ENCODE data around the gene UPK2. TPM values are rescaled to one million over a fixed set of nuclear protein-coding genes. Genes with fewer than 3 reads are reported as not detected.
A peak's percentile ranks its signal among the peaks of the same experiment; 100 is the strongest.
"Not testable (repeated sequence)": the region's sequence is repeated elsewhere in the genome, so short reads cannot be mapped to it uniquely, and the experiment has no call there.

The UPK2 gene
- total RNA-seq, 2 donors from 2014 or later: not detected

- H3K4me1 Mint-ChIP-seq: peaks cover 25% of the 10 kb centered on the region
These were observed 17.4 kb upstream of the UPK2 start for GRCh38 chr11:118938491-118939403.

GRCh38 chr11:118939404-118939915 is 16.6 kb upstream of the UPK2 start:
- Mint-ChIP-seq H3K27ac (no peak overlapping the region), H3K36me3 (ENCODE audit: low read depth) (no peaks in the 10 kb centered on the region), H3K4me3 (peak overlapping the region; percentile 65)

More at GRCh38 chr11:118938491-118939403, 17.4 kb upstream of the UPK2 start:
- H3K9me3 ChIP-seq (ENCODE audit: control insufficient read depth, low read length, poor library complexity, severe bottlenecking): no peaks in the 10 kb centered on the region
- Mint-ChIP-seq H3K27me3 (no peaks in the 10 kb centered on the region), H3K4me3 (peak overlapping the region; percentile 65), H3K27ac (peak overlapping the region; percentile 43), H3K36me3 (ENCODE audit: low read depth) (no peaks in the 10 kb centered on the region)
- ATAC-seq: no peak
- no peak for DNase-seq

GRCh38 chr11:118939953-118940598 is 16.0 kb upstream of the UPK2 start:
- DNase-seq (peak in 1 of 3 donors; percentile 35), ATAC-seq (peak; percentile 90)
- Mint-ChIP-seq H3K27me3 (peaks cover 2% of the 10 kb centered on the region), H3K4me3 (peak overlapping the region; percentile 64), H3K27ac (no peak overlapping the region), H3K4me1 (peaks cover 28% of the 10 kb centered on the region), H3K36me3 (ENCODE audit: low read depth) (peaks cover under 1% of the 10 kb centered on the region)
- H3K9me3 ChIP-seq (ENCODE audit: control insufficient read depth, low read length, poor library complexity, severe bottlenecking): no peaks in the 10 kb centered on the region

More at GRCh38 chr11:118939404-118939915, 16.6 kb upstream of the UPK2 start:
- DNase-seq: no peak
- Mint-ChIP-seq H3K4me1 (peaks cover 25% of the 10 kb centered on the region), H3K27me3 (no peaks in the 10 kb centered on the region)
- H3K9me3 ChIP-seq (ENCODE audit: control insufficient read depth, low read length, poor library complexity, severe bottlenecking): no peaks in the 10 kb centered on the region
- no peak for ATAC-seq

GRCh38 chr11:118947091-118947490 is 9.0 kb upstream of the UPK2 start:
- no peaks in the 10 kb centered on the region for H3K9me3 ChIP-seq (ENCODE audit: control insufficient read depth, low read length, poor library complexity, severe bottlenecking)
- Mint-ChIP-seq H3K4me1 (peaks cover 21% of the 10 kb centered on the region), H3K27ac (no peak overlapping the region), H3K36me3 (ENCODE audit: low read depth) (peaks cover 3% of the 10 kb centered on the region), H3K4me3 (no peak overlapping the region), H3K27me3 (peaks cover 24% of the 10 kb centered on the region)
- ATAC-seq: no peak
- no peak for DNase-seq

- Mint-ChIP-seq H3K27me3 (peaks cover 24% of the 10 kb centered on the region), H3K36me3 (ENCODE audit: low read depth) (peaks cover 3% of the 10 kb centered on the region), H3K4me3 (no peak overlapping the region), H3K4me1 (peaks cover 21% of the 10 kb centered on the region), H3K27ac (no peak overlapping the region)
- DNase-seq (no peak), ATAC-seq (no peak)
- no peaks in the 10 kb centered on the region for H3K9me3 ChIP-seq (ENCODE audit: control insufficient read depth, low read length, poor library complexity, severe bottlenecking)
These were observed 8.1 kb upstream of the UPK2 start for GRCh38 chr11:118948000-118948399.

- H3K4me3 Mint-ChIP-seq: no peak overlapping the region
- no peak for ATAC-seq
- no peak for DNase-seq
- H3K4me1 Mint-ChIP-seq: peaks cover 10% of the 10 kb centered on the region
- no peak overlapping the region for H3K27ac Mint-ChIP-seq
- peaks cover 11% of the 10 kb centered on the region for H3K27me3 Mint-ChIP-seq
- H3K9me3 ChIP-seq (ENCODE audit: control insufficient read depth, low read length, poor library complexity, severe bottlenecking): no peaks in the 10 kb centered on the region
- peaks cover 2% of the 10 kb centered on the region for H3K36me3 Mint-ChIP-seq (ENCODE audit: low read depth)
These were observed 2.8 kb upstream of the UPK2 start for GRCh38 chr11:118953265-118953664.

GRCh38 chr11:118953976-118954375 is 2.1 kb upstream of the UPK2 start:
- ATAC-seq: not testable (repeated sequence)

GRCh38 chr11:118956847-118957469 is 860 bp downstream of the UPK2 start:
- Mint-ChIP-seq H3K27me3 (peaks cover 10% of the 10 kb centered on the region), H3K36me3 (ENCODE audit: low read depth) (no peaks in the 10 kb centered on the region), H3K27ac (no peak overlapping the region), H3K4me1 (peaks cover 13% of the 10 kb centered on the region), H3K4me3 (peak overlapping the region; percentile 55)
- ATAC-seq (peak; percentile 25), DNase-seq (no peak)
- no peaks in the 10 kb centered on the region for H3K9me3 ChIP-seq (ENCODE audit: control insufficient read depth, low read length, poor library complexity, severe bottlenecking)

More at GRCh38 chr11:118953976-118954375, 2.1 kb upstream of the UPK2 start:
- peaks cover 10% of the 10 kb centered on the region for H3K4me1 Mint-ChIP-seq
- peaks cover 10% of the 10 kb centered on the region for H3K27me3 Mint-ChIP-seq
- not testable (repeated sequence) for DNase-seq; H3K36me3 Mint-ChIP-seq (ENCODE audit: low read depth); H3K9me3 ChIP-seq (ENCODE audit: control insufficient read depth, low read length, poor library complexity, severe bottlenecking); H3K4me3 Mint-ChIP-seq; H3K27ac Mint-ChIP-seq

GRCh38 chr11:118957549-118957948 is 1.5 kb downstream of the UPK2 start:
- no peak overlapping the region for H3K27ac Mint-ChIP-seq
- ATAC-seq: no peak
- no peaks in the 10 kb centered on the region for H3K36me3 Mint-ChIP-seq (ENCODE audit: low read depth)
- H3K27me3 Mint-ChIP-seq: peaks cover 10% of the 10 kb centered on the region
- H3K4me3 Mint-ChIP-seq: no peak overlapping the region
- H3K4me1 Mint-ChIP-seq: peaks cover 13% of the 10 kb centered on the region
- H3K9me3 ChIP-seq (ENCODE audit: control insufficient read depth, low read length, poor library complexity, severe bottlenecking): no peaks in the 10 kb centered on the region
- no peak for DNase-seq

- Mint-ChIP-seq H3K4me1 (peaks cover 13% of the 10 kb centered on the region), H3K27me3 (peaks cover 10% of the 10 kb centered on the region), H3K36me3 (ENCODE audit: low read depth) (no peaks in the 10 kb centered on the region), H3K27ac (no peak overlapping the region), H3K4me3 (no peak overlapping the region)
- ATAC-seq: no peak
- no peak for DNase-seq
- no peaks in the 10 kb centered on the region for H3K9me3 ChIP-seq (ENCODE audit: control insufficient read depth, low read length, poor library complexity, severe bottlenecking)
These were observed 1.9 kb downstream of the UPK2 start for GRCh38 chr11:118957968-118958367.

GRCh38 chr11:118958577-118958976 is 2.5 kb downstream of the UPK2 start:
- Mint-ChIP-seq H3K4me1 (peaks cover 13% of the 10 kb centered on the region), H3K4me3 (no peak overlapping the region), H3K27me3 (peaks cover 10% of the 10 kb centered on the region), H3K36me3 (ENCODE audit: low read depth) (no peaks in the 10 kb centered on the region), H3K27ac (no peak overlapping the region)
- no peaks in the 10 kb centered on the region for H3K9me3 ChIP-seq (ENCODE audit: control insufficient read depth, low read length, poor library complexity, severe bottlenecking)
- no peak for ATAC-seq
- DNase-seq: no peak

GRCh38 chr11:118961189-118961588 is 5.1 kb downstream of the UPK2 start:
- no peaks in the 10 kb centered on the region for H3K9me3 ChIP-seq (ENCODE audit: control insufficient read depth, low read length, poor library complexity, severe bottlenecking)
- DNase-seq: no peak
- Mint-ChIP-seq H3K36me3 (ENCODE audit: low read depth) (no peaks in the 10 kb centered on the region), H3K4me1 (peaks cover 9% of the 10 kb centered on the region), H3K4me3 (no peak overlapping the region), H3K27ac (no peak overlapping the region), H3K27me3 (peaks cover 4% of the 10 kb centered on the region)
- no peak for ATAC-seq

GRCh38 chr11:118961591-118961990 is 5.5 kb downstream of the UPK2 start:
- ATAC-seq (no peak), DNase-seq (no peak)
- no peak overlapping the region for H3K27ac Mint-ChIP-seq
- peaks cover 4% of the 10 kb centered on the region for H3K27me3 Mint-ChIP-seq
- peaks cover 6% of the 10 kb centered on the region for H3K4me1 Mint-ChIP-seq
- no peaks in the 10 kb centered on the region for H3K36me3 Mint-ChIP-seq (ENCODE audit: low read depth)
- no peak overlapping the region for H3K4me3 Mint-ChIP-seq
- no peaks in the 10 kb centered on the region for H3K9me3 ChIP-seq (ENCODE audit: control insufficient read depth, low read length, poor library complexity, severe bottlenecking)

Measured in T-helper 17 cell (primary cell).